ENCODE results near the gene GPR15.

GRCh38 chr3:98583766-98584165 is 52.0 kb downstream of the GPR15 start:
- TF ChIP-seq CTCF (IDR thresholded peaks at IDR 0.05; ENCODE audit: low read length): no peak
- TF ChIP-seq EZH2 (optimal IDR thresholded peaks at IDR 0.05; ENCODE audit: low read depth, low read length): no peak

All from MM.1S (cell line).